Astrocyte (in vitro differentiated cells and primary cell): Measurements from ENCODE around the gene PINLYP.

Source experiments
- EZH2 ChIP-seq: IDR thresholded peaks from 2 replicates; pipeline ENCODE4 v1.6.1; 2012; ENCODE audit warnings: mild to moderate bottlenecking, low read length, inconsistent platforms; ENCODE audit not compliant: insufficient read depth
- TF ChIP-seq, protein P1 (sequence below): IDR thresholded peaks from 2 replicates; pipeline ENCODE4 v1.5.1; 2011; ENCODE audit warnings: low read depth, mild to moderate bottlenecking, inconsistent platforms, low read length, moderate library complexity; ENCODE audit not compliant: insufficient read depth

DNA sequence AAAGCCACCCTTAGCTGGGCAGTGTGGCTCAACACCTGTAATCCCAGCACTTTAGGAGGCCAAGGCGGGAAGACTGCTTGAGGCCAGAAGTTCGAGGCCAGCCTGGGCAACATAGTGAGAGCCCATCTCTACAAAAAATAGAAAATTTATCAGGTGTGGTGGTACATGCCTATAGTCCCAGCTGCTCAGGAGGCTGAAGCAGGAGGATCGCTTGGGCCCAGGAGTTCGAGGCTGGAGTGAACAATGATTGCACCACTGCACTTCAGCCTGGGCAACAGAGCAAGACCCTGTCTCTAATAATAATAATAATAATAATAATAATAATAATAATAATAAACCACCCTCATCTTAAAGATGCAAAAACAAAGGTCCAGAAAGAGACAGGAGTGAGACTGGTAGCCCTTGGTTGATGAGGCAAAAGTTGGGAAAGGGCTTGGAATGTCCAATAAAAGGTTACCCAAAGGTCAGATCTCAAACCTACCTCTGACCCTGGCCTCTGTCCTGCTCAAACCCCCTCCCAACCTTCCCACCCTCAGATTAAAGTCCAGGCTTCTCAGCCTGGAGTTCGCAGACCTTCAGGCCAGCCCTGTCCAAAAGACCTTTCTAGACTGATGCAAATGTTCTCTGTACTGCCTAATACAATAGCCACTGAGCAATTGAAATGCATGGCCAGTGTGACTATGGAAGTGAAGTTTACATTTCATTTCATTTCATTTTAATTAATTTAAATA, 33.5 kb upstream of the PINLYP start:
- TF ChIP-seq, protein P1, sequence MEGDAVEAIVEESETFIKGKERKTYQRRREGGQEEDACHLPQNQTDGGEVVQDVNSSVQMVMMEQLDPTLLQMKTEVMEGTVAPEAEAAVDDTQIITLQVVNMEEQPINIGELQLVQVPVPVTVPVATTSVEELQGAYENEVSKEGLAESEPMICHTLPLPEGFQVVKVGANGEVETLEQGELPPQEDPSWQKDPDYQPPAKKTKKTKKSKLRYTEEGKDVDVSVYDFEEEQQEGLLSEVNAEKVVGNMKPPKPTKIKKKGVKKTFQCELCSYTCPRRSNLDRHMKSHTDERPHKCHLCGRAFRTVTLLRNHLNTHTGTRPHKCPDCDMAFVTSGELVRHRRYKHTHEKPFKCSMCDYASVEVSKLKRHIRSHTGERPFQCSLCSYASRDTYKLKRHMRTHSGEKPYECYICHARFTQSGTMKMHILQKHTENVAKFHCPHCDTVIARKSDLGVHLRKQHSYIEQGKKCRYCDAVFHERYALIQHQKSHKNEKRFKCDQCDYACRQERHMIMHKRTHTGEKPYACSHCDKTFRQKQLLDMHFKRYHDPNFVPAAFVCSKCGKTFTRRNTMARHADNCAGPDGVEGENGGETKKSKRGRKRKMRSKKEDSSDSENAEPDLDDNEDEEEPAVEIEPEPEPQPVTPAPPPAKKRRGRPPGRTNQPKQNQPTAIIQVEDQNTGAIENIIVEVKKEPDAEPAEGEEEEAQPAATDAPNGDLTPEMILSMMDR, result no peak
- TF ChIP-seq EZH2, result no peak
